IMR-90 (cell line): ENCODE results near the gene GRIK1. TPM values are rescaled to one million over a fixed set of nuclear protein-coding genes. Genes with fewer than 3 reads are reported as not detected.

Source experiments
- ATAC-seq: fragments of 200-7000 bp; cut with Tn5 transposase; 2 replicates; pipeline ENCODE4 v1.9.1; 2020; ENCODE audit warnings: low read depth, mild to moderate bottlenecking, moderate library complexity
- BruUV-seq: library from RNA; stranded (reverse); fragments of 400-500 nt; replicated peaks from 2 replicates; lab custom pipeline; 2021; lab: Mats Ljungman, UMichigan
- CTCF ChIA-PET: fragments of 300-600 bp; formaldehyde crosslinking; extraction: SDS; loops from one replicate; lab custom pipeline; 2021; ENCODE audit warnings: antibody characterized with exemption; lab: Yijun Ruan, JAX
- POLR2A ChIA-PET: fragments of 300-600 bp; sonication (Branson Sonifier 250); formaldehyde crosslinking; loops from one replicate; lab custom pipeline; 2022; ENCODE audit warnings: antibody characterized with exemption; ENCODE audit not compliant: unreplicated experiment; lab: Charles Lee
- DNase-seq: peaks from one replicate; pipeline ENCODE4 v3.0.0; 2013
- H2AFZ ChIP-seq: replicated peaks from 2 replicates; pipeline ENCODE3; 2013; ENCODE audit warnings: low read length, mild to moderate bottlenecking; ENCODE audit not compliant: poor library complexity
- H2AK5ac ChIP-seq: 2 replicates; pipeline ENCODE4 v1.6.1; 2013; ENCODE audit warnings: low read depth, low read length, inconsistent platforms
- H2AK9ac ChIP-seq: replicated peaks from 2 replicates; pipeline ENCODE3; 2013; ENCODE audit warnings: mild to moderate bottlenecking, low read depth, low read length, moderate library complexity; ENCODE audit not compliant: poor library complexity
- H2BK120ac ChIP-seq: 2 replicates; pipeline ENCODE4 v1.6.1; 2013; ENCODE audit warnings: low read depth, low read length, inconsistent platforms
- H2BK15ac ChIP-seq: 3 replicates; pipeline ENCODE4 v1.6.1; 2013; ENCODE audit warnings: low read depth, low read length, inconsistent platforms
- H2BK20ac ChIP-seq: 2 replicates; pipeline ENCODE4 v1.6.1; 2013; ENCODE audit warnings: low read depth, mild to moderate bottlenecking, inconsistent platforms, low read length, moderate library complexity
- H2BK5ac ChIP-seq: 2 replicates; pipeline ENCODE4 v1.6.1; 2013; ENCODE audit warnings: mild to moderate bottlenecking, low read depth, low read length, inconsistent platforms; ENCODE audit not compliant: poor library complexity, severe bottlenecking
- H3K14ac ChIP-seq: replicated peaks from 2 replicates; pipeline ENCODE4 v1.6.1; 2013; ENCODE audit warnings: low read depth, low read length, inconsistent platforms
- H3K18ac ChIP-seq: 2 replicates; pipeline ENCODE4 v1.6.1; 2013; ENCODE audit warnings: low read depth, low read length, control low read depth
- H3K23ac ChIP-seq: 2 replicates; pipeline ENCODE4 v1.6.1; 2013; ENCODE audit warnings: low read depth, low read length, inconsistent platforms
- H3K27ac ChIP-seq: 2 replicates; pipeline ENCODE4 v1.5.1; 2013; ENCODE audit warnings: mild to moderate bottlenecking, control low read depth, low read length; ENCODE audit not compliant: insufficient read depth
- H3K27me3 ChIP-seq: 2 replicates; pipeline ENCODE4 v1.6.1; 2013; ENCODE audit warnings: low read length; ENCODE audit not compliant: control insufficient read depth, insufficient read depth
- H3K36me3 ChIP-seq: 2 replicates; pipeline ENCODE4 v1.6.1; 2013; ENCODE audit warnings: low read length, mixed read lengths; ENCODE audit not compliant: control insufficient read depth, insufficient read depth
- H3K4ac ChIP-seq: 2 replicates; pipeline ENCODE4 v1.6.1; 2013; ENCODE audit warnings: low read depth, low read length, inconsistent platforms
- H3K4me1 ChIP-seq: 2 replicates; pipeline ENCODE4 v1.6.1; 2013; ENCODE audit warnings: low read length, mixed read lengths; ENCODE audit not compliant: control insufficient read depth, insufficient read depth
- H3K4me2 ChIP-seq: 2 replicates; pipeline ENCODE4 v1.6.1; 2013; ENCODE audit warnings: low read depth, mild to moderate bottlenecking, control low read depth, low read length, moderate library complexity
- H3K4me3 ChIP-seq: 2 replicates; pipeline ENCODE4 v1.5.1; 2013; ENCODE audit warnings: low read depth, mild to moderate bottlenecking, control low read depth, low read length, moderate library complexity; ENCODE audit not compliant: insufficient read depth
- H3K56ac ChIP-seq: 2 replicates; pipeline ENCODE4 v1.6.1; 2013; ENCODE audit warnings: low read length, inconsistent platforms; ENCODE audit not compliant: insufficient read depth; ENCODE audit errors: extremely low read depth
- H3K79me1 ChIP-seq, 2 experiments: 2 replicates each; pipeline ENCODE4 v1.6.1; 2013; ENCODE audit warnings: low read length in 2 of 2, inconsistent platforms in 1 of 2, low read depth in 1 of 2
- H3K9ac ChIP-seq: 2 replicates; pipeline ENCODE4 v1.6.1; 2013; ENCODE audit warnings: low read depth, low read length, control low read depth
- H3K9me1 ChIP-seq: 2 replicates; pipeline ENCODE4 v1.6.1; 2013; ENCODE audit warnings: low read length, inconsistent platforms; ENCODE audit not compliant: insufficient read depth
- H3K9me3 ChIP-seq: 2 replicates; pipeline ENCODE4 v1.6.1; 2013; ENCODE audit warnings: low read length; ENCODE audit not compliant: control insufficient read depth, insufficient read depth
- H4K20me1 ChIP-seq: 2 replicates; pipeline ENCODE4 v1.6.1; 2013; ENCODE audit warnings: low read length, inconsistent platforms; ENCODE audit not compliant: insufficient read depth
- H4K5ac ChIP-seq: 2 replicates; pipeline ENCODE4 v1.6.1; 2013; ENCODE audit warnings: mild to moderate bottlenecking, low read depth, low read length, control low read depth
- H4K8ac ChIP-seq, 2 experiments: 2 replicates each; pipeline ENCODE4 v1.6.1; 2013; ENCODE audit warnings: low read depth in 2 of 2, low read length in 2 of 2, control low read depth in 1 of 2, inconsistent platforms in 1 of 2
- H4K91ac ChIP-seq: 2 replicates; pipeline ENCODE4 v1.6.1; 2013; ENCODE audit warnings: low read depth, low read length, inconsistent platforms; ENCODE audit not compliant: insufficient read depth
- CTCF ChIP-seq: conservative IDR thresholded peaks from 2 replicates; pipeline ENCODE4 v1.5.1; 2012; ENCODE audit warnings: mild to moderate bottlenecking, low read depth, low read length, improper control_type of control experiment
- MAZ ChIP-seq: IDR thresholded peaks from 2 replicates; pipeline ENCODE4 v1.6.1; 2012; ENCODE audit warnings: low read depth, mild to moderate bottlenecking, low read length, improper control_type of control experiment, moderate library complexity, borderline replicate concordance
- MXI1 ChIP-seq: IDR thresholded peaks from 2 replicates; pipeline ENCODE4 v1.6.1; 2012; ENCODE audit warnings: low read depth, mild to moderate bottlenecking, low read length, moderate library complexity, borderline replicate concordance
- RCOR1 ChIP-seq: IDR thresholded peaks from 2 replicates; pipeline ENCODE4 v1.6.1; 2012; ENCODE audit warnings: mild to moderate bottlenecking, low read length, improper control_type of control experiment; ENCODE audit not compliant: insufficient replicate concordance
- WGBS, 2 experiments: methylation state at CpG; one replicate each; pipeline versions ENCODE4 v1.1.5 to v1.1.7; 2013; ENCODE audit warnings: missing lambda C conversion rate in 2 of 2; ENCODE audit not compliant: insufficient read length in 1 of 2; ENCODE audit errors: extremely low coverage in 2 of 2; 5-methylcytosine and 5-hydroxymethylcytosine counted together
- dilution Hi-C: fragments of 300-500 bp; cut with HindIII; formaldehyde crosslinking; loops from one replicate; pipeline ENCODE4 v1.14.3; 2018; ENCODE audit warnings: low sequenced_read_pairs; ENCODE audit not compliant: unreplicated experiment
- in situ Hi-C: fragments of 300-500 bp; cut with MboI; formaldehyde crosslinking; loops from 3 replicates; pipeline ENCODE4 v1.14.3; 2019; ENCODE audit warnings: low sequenced_read_pairs, inconsistent platforms, mixed read lengths
- intact Hi-C: fragments of 100-400 bp; cut with micrococcal nuclease; formaldehyde crosslinking; loops from 2 replicates; pipeline ENCODE4 v1.10.0; 2022
- polyA plus RNA-seq, 3 experiments: library from polyadenylated mRNA; depleted of rRNA; stranded (reverse); fragments of >200 nt; gene quantifications; 2 replicates each; pipeline ENCODE4 v1.2.3, GENCODE V29; 2012; ENCODE audit warnings: low replicate concordance in 1 of 3
- total RNA-seq: library from RNA; depleted of rRNA; stranded (reverse); fragments of >200 nt; gene quantifications from 2 replicates; pipeline ENCODE4 v1.2.3, GENCODE V29; 2012

The GRIK1 gene
- total and polyA plus RNA-seq, 2 of the 4 experiments (the other 2 are of a cell fraction), result not detected

GRCh38 chr21:29613021-29613420 is 326.8 kb downstream of the GRIK1 start:
- Histone ChIP-seq H3K27ac (no peak overlapping the region), H3K4me1 (peaks cover 2% of the 10 kb centered on the region; the same call in 1 of the 2 replicates), H3K9me1 (no peaks in the 10 kb centered on the region), H2AK9ac (no peak overlapping the region), H4K5ac (no peak overlapping the region), H4K20me1 (no peaks in the 10 kb centered on the region), H2BK5ac (no peak overlapping the region), H3K27me3 (no peaks in the 10 kb centered on the region), H2BK120ac (no peak overlapping the region), H3K79me1 (no peaks in the 10 kb centered on the region), H2AK5ac (no peak overlapping the region), H3K18ac (no peak overlapping the region), H4K91ac (no peak overlapping the region), H2BK20ac (no peak overlapping the region), H3K9ac (no peak overlapping the region), H3K4me3 (no peak overlapping the region), H3K9me3 (no peaks in the 10 kb centered on the region), H2BK15ac (no peak overlapping the region), H3K36me3 (no peaks in the 10 kb centered on the region), H2AFZ (no peak overlapping the region), H3K4me2 (no peak overlapping the region), H4K8ac (no peak overlapping the region), H3K56ac (no peak overlapping the region), H3K14ac (no peak overlapping the region), H3K23ac (no peak overlapping the region), H3K4ac (no peak overlapping the region)
- ATAC-seq (0 out of 2 replicates have a peak, but pooled peaks have one; percentile 42), DNase-seq (peak; percentile 10)
- ChIA-PET POLR2A (no interaction called here), CTCF (no interaction called here)
- in situ Hi-C loops (no loop called here), dilution Hi-C loops (no loop called here), intact Hi-C loops (no loop called here)
- no CpG with 5 or more reads among the region's 3 CpGs for WGBS, 2 experiments
- BruUV-seq, result no TSS peak
- TF ChIP-seq MXI1, result no peak
- TF ChIP-seq MAZ, result no peak
- no peak for TF ChIP-seq CTCF
- no peak for TF ChIP-seq RCOR1
